ENCODE data around the gene COL4A2. TPM values are rescaled to one million over a fixed set of nuclear protein-coding genes. Genes with fewer than 3 reads are reported as not detected.

COL4A2 gene
- polyA plus RNA-seq, 1 donor (not counting 4 experiments of a cell fraction or from before 2014, with no cell fraction given) = 30.7 TPM

DNA sequence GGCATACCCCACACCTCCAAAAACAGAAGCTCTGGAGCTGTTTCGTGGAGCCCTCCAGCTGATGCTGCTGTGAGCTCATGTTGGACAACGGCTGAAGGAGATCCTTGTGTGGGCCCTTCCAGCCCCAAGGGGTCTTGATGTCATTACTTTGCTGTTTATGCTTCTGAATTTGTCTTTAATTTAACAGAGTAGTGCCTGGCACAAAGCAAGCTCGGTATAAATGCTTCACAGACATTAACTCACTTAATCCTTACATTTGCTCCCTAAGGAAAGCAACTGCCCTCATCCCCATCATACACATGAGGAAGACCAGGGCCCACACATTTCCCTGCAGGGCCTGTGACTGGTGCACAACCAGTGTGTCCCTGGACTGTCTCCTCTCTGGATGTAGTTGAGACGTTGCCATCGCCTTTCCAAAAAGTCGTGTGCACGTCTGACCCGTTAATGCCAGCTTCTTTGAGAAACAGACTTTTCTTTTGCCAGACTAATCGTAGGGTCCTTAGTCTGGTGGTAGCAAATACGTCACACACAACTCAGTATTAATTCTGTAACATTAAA, 7.7 kb upstream of the COL4A2 start:
- Histone ChIP-seq H2AFZ (ENCODE audit: control insufficient read depth, low read length) (no peak overlapping the region), H3K27ac (ENCODE audit: control insufficient read depth, insufficient read depth, low read length) (no peak overlapping the region), H3K9me1 (ENCODE audit: control insufficient read depth, extremely low read depth, insufficient read depth, low read length) (peaks cover 2% of the 10 kb centered on the region), H3K4me2 (ENCODE audit: control insufficient read depth, extremely low read depth, insufficient read depth, low read depth, low read length) (no peak overlapping the region), H3K79me2 (ENCODE audit: control insufficient read depth, insufficient read depth, low read length) (peaks cover 52% of the 10 kb centered on the region), H3K36me3 (ENCODE audit: control insufficient read depth in 2 of 2, extremely low read depth in 1 of 2, insufficient read depth in 2 of 2, low read length in 2 of 2) (peaks cover 0 to 6% of the 10 kb centered on the region in 2 experiments), H3K27me3 (ENCODE audit: control insufficient read depth, extremely low read depth, insufficient read depth, low read length) (no peaks in the 10 kb centered on the region), H4K20me1 (ENCODE audit: control insufficient read depth, extremely low read depth, insufficient read depth, low read length) (no peaks in the 10 kb centered on the region), H3K4me3 (ENCODE audit: control insufficient read depth in 2 of 3, extremely low read depth in 1 of 3, insufficient read depth in 2 of 3, low read depth in 1 of 3, low read length in 3 of 3) (no peak overlapping the region), H3K9ac (ENCODE audit: control insufficient read depth, extremely low read depth, insufficient read depth, low read length) (no peak overlapping the region), H3K9me3 (ENCODE audit: control insufficient read depth, low read depth, low read length) (no peaks in the 10 kb centered on the region), H3K4me1 (ENCODE audit: control insufficient read depth, extremely low read depth, insufficient read depth, low read length) (peaks cover 11% of the 10 kb centered on the region)
- dilution Hi-C loops (cut with MboI; ENCODE audit: extremely low pct_ligation_motif_present, low sequenced_read_pairs) = no loop called here
- no peak for FAIRE-seq
- DNase-seq (ENCODE audit: low read depth, low spot score) = no peak
- no peak for TF ChIP-seq EZH2 (IDR thresholded peaks at IDR 0.05; ENCODE audit: low read length)
- TF ChIP-seq, protein P1, sequence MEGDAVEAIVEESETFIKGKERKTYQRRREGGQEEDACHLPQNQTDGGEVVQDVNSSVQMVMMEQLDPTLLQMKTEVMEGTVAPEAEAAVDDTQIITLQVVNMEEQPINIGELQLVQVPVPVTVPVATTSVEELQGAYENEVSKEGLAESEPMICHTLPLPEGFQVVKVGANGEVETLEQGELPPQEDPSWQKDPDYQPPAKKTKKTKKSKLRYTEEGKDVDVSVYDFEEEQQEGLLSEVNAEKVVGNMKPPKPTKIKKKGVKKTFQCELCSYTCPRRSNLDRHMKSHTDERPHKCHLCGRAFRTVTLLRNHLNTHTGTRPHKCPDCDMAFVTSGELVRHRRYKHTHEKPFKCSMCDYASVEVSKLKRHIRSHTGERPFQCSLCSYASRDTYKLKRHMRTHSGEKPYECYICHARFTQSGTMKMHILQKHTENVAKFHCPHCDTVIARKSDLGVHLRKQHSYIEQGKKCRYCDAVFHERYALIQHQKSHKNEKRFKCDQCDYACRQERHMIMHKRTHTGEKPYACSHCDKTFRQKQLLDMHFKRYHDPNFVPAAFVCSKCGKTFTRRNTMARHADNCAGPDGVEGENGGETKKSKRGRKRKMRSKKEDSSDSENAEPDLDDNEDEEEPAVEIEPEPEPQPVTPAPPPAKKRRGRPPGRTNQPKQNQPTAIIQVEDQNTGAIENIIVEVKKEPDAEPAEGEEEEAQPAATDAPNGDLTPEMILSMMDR (optimal IDR thresholded peaks at IDR 0.05 in 1 of 3, IDR thresholded peaks at IDR 0.05 in 1 of 3, conservative IDR thresholded peaks at IDR 0.05 in 1 of 3; ENCODE audit: extremely low read depth in 1 of 3, insufficient read depth in 2 of 3, low read length in 3 of 3) = no peak

DNA sequence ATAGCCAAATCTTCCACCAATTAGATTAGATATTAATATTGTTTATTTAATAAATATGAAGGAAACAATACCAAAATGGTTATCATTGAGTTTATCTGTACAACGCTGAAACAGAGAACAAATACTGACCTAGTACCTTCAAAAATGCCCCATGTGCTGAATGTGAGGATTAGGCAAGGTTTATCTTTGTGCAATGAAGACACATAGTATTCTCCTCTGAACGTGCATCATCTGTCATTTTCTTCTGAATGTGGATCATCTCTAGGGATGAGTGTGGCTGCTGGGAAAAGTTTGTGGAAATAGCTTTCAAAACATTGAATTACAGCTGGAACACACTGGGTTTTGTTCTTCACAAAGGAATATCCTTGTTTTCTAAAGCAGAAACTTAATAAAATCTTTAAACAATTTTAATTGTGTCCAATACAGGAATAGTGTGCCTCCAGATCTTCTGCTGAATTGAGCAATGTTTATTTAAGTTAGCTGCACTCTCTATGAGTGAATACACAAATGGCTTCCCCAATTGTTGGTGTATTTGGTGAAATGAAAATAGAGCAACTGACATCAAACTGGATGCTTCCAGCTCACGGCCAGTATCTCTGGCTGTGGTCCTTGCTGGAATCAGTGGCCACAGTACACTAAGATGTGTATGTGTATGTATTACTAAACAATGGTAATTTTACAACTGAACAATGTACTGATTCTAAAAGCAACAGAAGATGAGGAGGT, 6.8 kb upstream of the COL4A2 start:
- no peak for DNase-seq (ENCODE audit: low read depth, low spot score)
- H3K27me3 ChIP-seq (ENCODE audit: control insufficient read depth, extremely low read depth, insufficient read depth, low read length) = no peaks in the 10 kb centered on the region
- H3K36me3 ChIP-seq (ENCODE audit: control insufficient read depth in 2 of 2, extremely low read depth in 1 of 2, insufficient read depth in 2 of 2, low read length in 2 of 2) = peaks cover 0 to 6% of the 10 kb centered on the region in 2 experiments
- H4K20me1 ChIP-seq (ENCODE audit: control insufficient read depth, extremely low read depth, insufficient read depth, low read length) = no peaks in the 10 kb centered on the region
- H3K9me1 ChIP-seq (ENCODE audit: control insufficient read depth, extremely low read depth, insufficient read depth, low read length) = peaks cover 2% of the 10 kb centered on the region
- H3K79me2 ChIP-seq (ENCODE audit: control insufficient read depth, insufficient read depth, low read length) = peaks cover 56% of the 10 kb centered on the region
- TF ChIP-seq EZH2 (IDR thresholded peaks at IDR 0.05; ENCODE audit: low read length) = no peak
- TF ChIP-seq, protein P1 (optimal IDR thresholded peaks at IDR 0.05 in 1 of 3, IDR thresholded peaks at IDR 0.05 in 1 of 3, conservative IDR thresholded peaks at IDR 0.05 in 1 of 3; ENCODE audit: extremely low read depth in 1 of 3, insufficient read depth in 2 of 3, low read length in 3 of 3) = no peak
- no peaks in the 10 kb centered on the region for H3K9me3 ChIP-seq (ENCODE audit: control insufficient read depth, low read depth, low read length)
- no peak overlapping the region for H3K4me3 ChIP-seq (ENCODE audit: control insufficient read depth in 2 of 3, extremely low read depth in 1 of 3, insufficient read depth in 2 of 3, low read depth in 1 of 3, low read length in 3 of 3)
- no peak for FAIRE-seq
- H3K27ac ChIP-seq (ENCODE audit: control insufficient read depth, insufficient read depth, low read length) = no peak overlapping the region
- H3K4me2 ChIP-seq (ENCODE audit: control insufficient read depth, extremely low read depth, insufficient read depth, low read depth, low read length) = no peak overlapping the region
- H2AFZ ChIP-seq (ENCODE audit: control insufficient read depth, low read length) = no peak overlapping the region
- H3K4me1 ChIP-seq (ENCODE audit: control insufficient read depth, extremely low read depth, insufficient read depth, low read length) = peaks cover 20% of the 10 kb centered on the region
- H3K9ac ChIP-seq (ENCODE audit: control insufficient read depth, extremely low read depth, insufficient read depth, low read length) = no peak overlapping the region
- dilution Hi-C loops (cut with MboI; ENCODE audit: extremely low pct_ligation_motif_present, low sequenced_read_pairs) = no loop called here

Data from keratinocyte (primary cell).